ENCODE data around the gene ATP1A1.

The ATP1A1 gene

DNA sequence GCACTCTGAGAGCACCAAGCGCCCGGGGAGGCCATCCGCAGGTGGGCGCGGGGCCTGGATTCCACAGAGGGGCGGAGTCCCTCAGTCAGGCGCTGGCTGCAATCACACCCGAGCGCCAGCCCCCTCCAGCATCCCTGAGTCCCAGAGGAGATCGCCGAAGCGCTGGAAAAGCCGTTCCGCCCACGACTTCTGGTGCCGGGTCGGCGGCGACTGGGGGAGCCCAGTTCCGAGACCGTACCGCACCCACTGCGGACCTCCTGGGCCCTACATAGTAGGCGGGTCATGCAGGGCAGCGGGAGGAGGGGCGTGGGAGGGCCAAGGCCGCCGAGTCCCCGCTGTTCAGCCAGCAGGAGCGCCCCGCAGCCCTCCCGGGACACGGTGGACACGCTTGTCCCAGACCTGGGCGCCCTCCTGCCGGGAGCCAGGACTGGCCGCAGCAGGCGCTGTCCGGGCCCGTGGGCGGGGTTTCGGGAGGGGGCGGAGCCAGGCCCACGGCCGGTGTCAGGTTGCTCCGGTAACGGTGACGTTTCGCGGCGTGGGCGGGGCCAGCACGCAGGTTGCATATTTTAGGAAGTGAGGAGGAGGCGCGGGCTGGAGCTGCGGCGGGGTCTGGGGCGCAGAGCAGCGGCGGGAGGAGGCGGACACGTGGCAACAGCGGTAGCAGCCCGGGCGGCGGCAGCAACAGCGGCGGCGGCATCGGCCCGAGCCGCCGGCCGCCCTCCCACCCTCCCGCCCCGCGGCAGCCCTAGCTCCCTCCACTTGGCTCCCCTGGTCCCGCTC, at the start of gene ATP1A1:
ATP1A1 (plus strand) TSS at position 594 of the 780 bp plus-strand sequence. CDS start 268 bp downstream, outside the sequence.
- peak; percentile 39 for DNase-seq

GRCh38 chr1:116323491-116323890, 49.6 kb upstream of the ATP1A1 start:
- DNase-seq: no peak

DNA sequence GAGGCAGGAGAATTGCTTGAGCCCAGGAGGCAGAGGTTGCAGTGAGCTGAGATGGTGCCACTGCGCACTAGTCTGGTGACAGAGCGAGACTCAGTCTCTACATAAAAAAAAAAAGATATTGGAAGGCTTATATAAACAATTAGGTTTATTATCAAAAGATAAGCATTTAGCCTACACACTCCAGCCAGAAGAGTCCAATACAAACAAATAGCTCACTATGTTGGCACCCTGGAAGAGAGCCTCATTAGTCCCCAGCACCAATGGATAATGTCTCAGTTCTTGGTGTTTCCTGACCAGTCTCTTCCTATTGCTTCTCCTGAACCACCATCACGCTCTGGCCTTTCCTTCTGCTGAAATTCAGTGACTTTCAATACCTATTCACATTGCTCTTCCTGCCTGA, 48.6 kb upstream of the ATP1A1 start:
- DNase-seq: no peak

- DNase-seq: no peak
Observed at GRCh38 chr1:116325104-116325503, 47.9 kb upstream of the ATP1A1 start.

GRCh38 chr1:116325922-116326321, 47.1 kb upstream of the ATP1A1 start:
- no peak for DNase-seq

DNA sequence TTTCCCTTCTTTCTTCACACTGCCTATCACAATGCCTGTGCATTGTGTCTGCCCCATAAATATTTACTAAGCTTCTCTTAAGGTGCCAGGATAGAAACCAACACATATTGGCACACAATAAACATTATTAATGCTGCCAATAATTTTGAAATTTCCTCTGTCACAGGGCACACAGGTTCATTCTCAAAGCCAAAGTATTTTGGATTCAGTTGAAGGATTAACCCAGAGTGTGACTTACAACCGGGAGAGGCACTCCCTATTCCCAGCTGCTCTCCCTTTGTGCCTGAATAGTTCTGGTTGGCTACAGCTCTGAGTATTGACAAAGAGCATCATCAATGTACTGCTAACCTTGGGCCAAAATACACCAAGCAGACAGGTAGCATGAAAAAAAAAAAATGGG, 46.6 kb upstream of the ATP1A1 start:
- DNase-seq: no peak

- no peak for DNase-seq
Observed at GRCh38 chr1:116328671-116329070, 44.4 kb upstream of the ATP1A1 start.

DNA sequence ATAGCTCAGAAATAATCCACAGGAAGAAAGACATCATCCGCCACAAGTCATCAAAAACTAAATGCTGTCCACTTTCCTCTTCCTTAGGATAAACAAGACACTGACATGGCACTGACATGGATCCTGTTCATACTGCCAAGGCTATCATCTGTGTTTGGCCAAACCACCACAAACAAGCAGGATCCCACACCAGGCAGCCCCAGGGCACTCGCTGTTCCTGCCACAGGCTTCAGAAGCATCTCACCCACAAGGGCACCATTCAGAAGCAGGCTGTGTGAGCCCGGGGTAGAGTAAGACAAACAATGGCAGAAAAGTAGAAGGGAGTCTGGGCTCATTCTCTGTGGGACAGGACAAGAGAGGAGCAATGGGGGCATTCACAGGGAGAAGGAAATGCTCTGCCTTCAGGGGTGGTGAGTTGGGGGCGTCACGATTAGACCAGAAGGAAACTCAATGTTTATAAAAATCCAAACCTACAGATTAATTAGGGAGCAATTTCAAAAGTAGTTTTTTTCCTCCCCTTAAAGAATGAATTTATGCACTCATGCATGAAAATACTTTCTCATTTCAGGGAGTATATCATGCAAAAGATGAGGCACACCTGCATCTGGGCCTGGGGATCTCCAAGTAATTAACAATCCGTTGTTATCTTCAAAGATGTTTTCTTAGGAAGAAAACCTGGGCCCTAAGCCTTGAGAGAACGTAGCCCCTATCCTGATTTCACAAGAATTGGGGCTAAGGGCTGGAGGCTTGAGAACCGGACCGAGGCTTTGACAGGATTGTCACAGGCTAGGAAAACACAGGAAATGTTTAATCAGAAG, 43.3 kb upstream of the ATP1A1 start:
- DNase-seq: no peak

- no peak for DNase-seq
Observed at GRCh38 chr1:116330342-116330652, 42.7 kb upstream of the ATP1A1 start.

DNA sequence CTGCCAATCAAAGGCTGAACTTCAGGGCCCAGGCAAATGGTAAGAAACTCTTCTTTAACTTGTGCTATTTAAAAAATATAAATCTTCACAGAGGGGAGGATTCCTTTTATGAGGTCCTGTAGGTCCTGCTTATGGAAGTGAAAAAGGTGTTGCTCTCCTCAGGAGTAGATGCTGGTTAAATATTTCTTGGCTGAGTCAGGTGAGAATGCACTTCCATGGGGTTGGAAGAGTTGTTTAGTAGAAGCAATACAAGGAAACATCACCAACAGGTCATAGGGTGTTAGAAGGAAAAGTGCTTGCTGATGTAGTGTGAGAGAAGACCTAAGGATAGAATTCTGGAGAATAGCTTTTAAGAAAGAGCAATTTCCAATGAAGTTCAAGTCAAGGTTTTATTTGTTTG, 42.2 kb upstream of the ATP1A1 start:
- DNase-seq: no peak

DNA sequence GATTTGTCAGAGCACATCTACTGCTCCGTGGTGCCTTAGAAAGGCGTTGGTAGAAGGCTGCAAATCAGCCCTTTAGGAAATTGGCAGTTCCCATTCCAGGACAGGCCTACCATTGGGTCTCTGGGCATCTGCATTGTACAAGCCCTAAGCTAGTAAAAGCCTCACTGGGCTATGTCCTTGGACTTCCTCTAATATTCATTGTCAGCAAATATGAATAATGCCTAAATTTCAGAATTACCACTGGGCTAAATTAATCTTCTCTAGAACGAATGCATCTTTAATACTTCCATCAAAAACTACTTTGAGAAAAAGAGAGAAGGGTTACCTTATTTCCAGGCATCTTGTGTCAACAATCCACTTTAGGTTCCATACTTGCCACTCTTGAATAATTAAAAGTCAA, 41.5 kb upstream of the ATP1A1 start:
- no peak for DNase-seq

DNA sequence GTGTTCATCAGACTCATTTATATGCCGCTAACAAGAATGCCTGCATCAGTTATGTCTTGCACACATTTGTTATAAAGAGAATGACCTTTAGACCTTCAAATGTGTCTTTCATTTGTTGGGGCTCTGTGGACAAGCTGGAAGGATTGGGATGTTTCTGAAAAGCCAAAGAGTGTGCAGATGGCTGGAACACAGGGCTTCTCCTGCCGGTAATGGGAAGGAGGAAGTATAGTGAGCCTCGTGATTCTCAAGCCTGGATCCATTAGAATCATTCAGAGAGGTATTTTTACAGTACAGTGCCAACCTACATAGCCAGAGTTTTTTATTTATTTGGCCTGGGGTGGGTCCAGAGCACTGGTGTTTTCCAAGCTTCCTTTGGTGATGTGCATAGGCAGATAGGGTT, 40.6 kb upstream of the ATP1A1 start:
- DNase-seq: no peak

- no peak for DNase-seq
Observed at GRCh38 chr1:116333171-116334014, 39.7 kb upstream of the ATP1A1 start.

- DNase-seq: no peak
Observed at GRCh38 chr1:116334015-116334547, 39.0 kb upstream of the ATP1A1 start.

- DNase-seq: no peak
Observed at GRCh38 chr1:116334868-116335635, 38.0 kb upstream of the ATP1A1 start.

DNA sequence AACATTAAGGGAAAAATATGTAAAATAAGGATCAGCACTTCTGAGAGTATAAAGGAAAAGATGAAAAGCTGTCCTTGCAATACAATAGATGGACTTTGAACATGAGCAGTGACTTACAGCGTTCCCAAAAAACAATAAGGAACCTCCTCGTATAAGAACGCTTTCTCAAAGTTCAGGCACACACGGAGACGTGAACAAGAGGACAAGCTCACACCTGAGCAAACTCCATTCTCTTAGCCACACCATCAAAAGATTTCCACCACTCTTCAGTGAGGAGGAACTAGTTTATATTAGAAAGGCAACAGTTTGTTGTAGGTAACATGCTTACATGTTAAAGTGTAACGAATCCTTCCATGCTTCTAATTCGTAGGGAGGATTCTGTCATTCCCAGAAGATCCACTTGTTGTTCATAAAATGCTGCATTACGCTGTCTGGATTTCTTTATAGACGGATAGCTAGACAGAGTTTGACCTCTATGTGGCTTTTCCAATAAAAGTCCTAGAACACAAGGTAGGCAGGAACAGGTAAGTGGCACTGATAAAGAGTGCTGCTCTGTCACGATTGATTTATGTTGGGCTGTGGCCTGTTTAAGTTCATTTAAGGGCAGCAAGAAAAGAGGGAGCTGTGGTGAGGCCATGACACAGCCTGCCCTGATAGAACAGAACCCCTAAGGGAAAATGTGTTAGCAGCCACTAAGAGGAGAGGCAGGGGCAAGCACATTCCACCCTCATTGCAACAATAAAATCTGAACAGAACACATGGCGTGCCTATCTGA, 37.0 kb upstream of the ATP1A1 start:
- DNase-seq: no peak

DNA sequence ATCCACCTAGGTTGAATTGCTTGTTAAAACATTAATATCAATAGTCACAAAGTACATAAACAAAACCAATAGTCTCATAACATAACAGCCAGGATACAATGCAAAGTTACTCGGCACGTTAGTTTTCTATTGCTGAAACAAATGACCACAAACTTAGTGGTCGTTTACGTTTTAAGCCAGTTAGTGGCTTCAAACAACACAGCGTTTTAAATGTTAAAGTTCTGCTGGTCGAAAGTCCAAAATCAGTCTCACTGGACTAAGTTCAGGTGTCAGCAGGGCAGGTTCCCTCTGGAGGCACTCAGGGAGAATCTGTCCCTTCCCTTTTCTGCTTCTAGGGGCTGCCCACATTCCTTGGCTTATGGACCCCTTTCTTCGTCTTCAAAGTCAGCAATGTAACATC, 35.6 kb upstream of the ATP1A1 start:
- no peak for DNase-seq

- DNase-seq: no peak
Observed at GRCh38 chr1:116338400-116338799, 34.6 kb upstream of the ATP1A1 start.

DNA sequence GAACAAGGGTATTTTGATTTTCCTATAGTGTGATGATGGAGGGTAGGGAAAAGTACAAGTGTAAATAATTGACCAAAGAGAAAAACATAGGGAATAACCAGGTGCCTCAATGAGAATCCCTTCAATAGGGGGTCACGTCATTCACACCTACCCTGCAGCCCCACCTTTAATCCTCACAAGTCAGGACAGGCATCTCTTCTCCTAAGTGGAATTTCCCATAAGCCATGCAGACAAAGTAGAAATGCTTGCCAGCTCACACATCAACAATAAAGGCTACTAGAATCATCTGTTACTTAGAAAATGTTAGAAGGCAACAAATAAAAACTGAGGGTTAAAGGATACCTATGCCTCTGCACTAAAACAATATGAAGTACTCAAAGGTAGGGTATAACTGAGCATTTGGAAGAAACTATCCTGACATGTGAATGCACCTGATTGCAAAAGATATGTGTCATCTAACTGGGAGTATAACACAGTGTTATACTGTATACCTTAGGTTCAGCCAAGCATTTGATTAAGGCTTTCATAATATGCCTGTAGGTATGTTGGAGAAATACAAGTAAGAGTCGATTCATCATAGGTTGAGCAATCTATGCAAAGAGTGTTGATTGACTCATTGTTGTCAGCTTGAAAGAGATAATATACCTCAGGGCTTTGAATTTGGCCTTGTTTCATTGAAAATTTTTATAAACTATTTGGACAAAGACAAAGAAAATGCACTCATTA, 32.4 kb upstream of the ATP1A1 start:
- DNase-seq: no peak

- DNase-seq: no peak
Observed at GRCh38 chr1:116343019-116343418, 30.0 kb upstream of the ATP1A1 start.

DNA sequence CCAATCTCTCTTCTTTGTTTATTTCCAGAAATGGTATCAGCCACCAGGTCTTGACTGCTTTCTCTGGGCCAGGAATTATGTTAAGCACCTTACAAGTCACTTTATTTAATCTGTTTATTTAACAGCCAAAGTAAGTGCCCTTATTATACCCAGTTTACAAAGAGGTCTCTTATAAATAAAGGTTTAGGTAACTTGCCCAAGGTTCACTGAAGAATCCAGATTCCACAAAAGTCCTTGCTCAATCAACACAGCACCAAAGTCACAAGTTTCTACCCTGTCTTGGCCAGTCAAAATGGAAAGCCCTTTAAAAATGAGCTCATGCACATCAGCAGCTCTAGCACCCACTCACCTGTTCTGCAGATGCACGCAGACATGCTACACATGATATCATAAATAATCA, 28.0 kb upstream of the ATP1A1 start:
- no peak for DNase-seq

Measured in NCI-H1694 treated with DMSO at 0.1 percent for 48 hours (cell line).